NCI-H748 (cell line): ENCODE results near the gene GABBR2.
A peak's percentile ranks its signal among the peaks of the same experiment; 100 is the strongest.
"Not testable (repeated sequence)": the region's sequence is repeated elsewhere in the genome, so short reads cannot be mapped to it uniquely, and the experiment has no call there.

ENCODE experiments used
- DNase-seq: peaks from one replicate; lab custom pipeline; 2025; ENCODE audit not compliant: unreplicated experiment; lab: John Stamatoyannopoulos, UW

GABBR2 gene

GRCh38 chr9:98271479-98271878 is 437.3 kb downstream of the GABBR2 start:
- no peak for DNase-seq

GRCh38 chr9:98270284-98270683 is 438.5 kb downstream of the GABBR2 start:
- not testable (repeated sequence) for DNase-seq

DNA sequence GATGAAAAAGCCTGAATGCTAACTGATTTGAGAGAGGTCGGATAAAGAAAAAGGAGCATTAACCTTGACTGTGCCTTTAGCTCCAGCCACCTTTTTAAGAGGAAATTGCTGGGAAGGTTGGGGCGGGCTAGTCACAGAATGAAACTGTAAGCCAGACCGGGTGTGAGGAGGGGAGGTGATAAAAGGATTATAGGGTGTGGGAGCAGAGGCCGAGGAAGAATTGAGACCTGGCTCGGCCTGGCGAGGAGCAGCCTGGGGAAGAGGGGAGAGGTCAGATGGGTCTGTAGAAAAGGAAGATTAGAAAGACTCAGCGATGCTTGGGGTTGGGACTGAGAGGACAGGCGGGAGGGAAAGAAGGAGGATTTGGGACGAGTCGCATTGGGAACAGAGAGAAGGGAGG is 439.1 kb downstream of the GABBR2 start:
- not testable (repeated sequence) for DNase-seq

- DNase-seq, result not testable (repeated sequence)
These were observed 441.2 kb downstream of the GABBR2 start for GRCh38 chr9:98267556-98267955.

- DNase-seq, result no peak
These were observed 444.2 kb downstream of the GABBR2 start for GRCh38 chr9:98264516-98264915.

GRCh38 chr9:98263482-98264357 is 445.0 kb downstream of the GABBR2 start:
- DNase-seq, result peak; percentile 79

GRCh38 chr9:98263080-98263479 is 445.7 kb downstream of the GABBR2 start:
- no peak for DNase-seq

DNA sequence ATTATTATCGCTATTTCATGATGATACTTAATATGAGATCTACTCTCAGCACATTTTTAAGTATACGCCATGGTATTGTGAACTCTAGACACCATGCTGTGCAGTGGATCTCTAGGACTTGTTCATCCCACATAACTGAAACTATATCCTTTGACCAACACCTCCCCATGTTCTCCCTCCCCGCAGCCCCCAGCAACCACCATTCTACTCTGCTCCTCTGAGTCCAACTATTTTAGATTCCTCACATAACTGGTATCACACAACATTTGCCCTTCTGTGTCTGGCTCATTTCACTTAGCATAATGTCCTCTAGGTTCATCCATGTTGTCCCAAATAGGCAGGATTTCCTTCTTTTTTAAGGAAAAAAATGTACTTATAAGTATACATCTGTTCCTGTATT is 446.7 kb downstream of the GABBR2 start:
- no peak for DNase-seq

DNA sequence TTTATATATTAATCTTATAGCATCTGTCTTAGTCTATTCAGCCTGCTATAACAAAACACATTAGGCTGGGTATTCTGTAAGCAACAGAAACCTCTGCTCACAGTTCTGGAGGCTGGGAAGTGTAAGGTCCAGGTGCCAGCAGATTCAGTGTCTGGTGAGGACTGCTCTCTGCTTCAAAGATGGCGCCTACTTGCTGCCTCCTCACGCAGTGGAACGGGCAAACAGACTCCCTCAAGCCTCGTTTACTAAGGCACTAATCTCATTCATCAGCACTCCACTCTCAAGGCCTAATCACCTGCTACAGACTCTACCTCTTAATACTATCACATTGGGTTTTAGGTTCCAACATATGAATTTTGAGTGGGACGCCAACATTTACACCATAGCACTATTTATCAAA is 448.1 kb downstream of the GABBR2 start:
- no peak for DNase-seq

GRCh38 chr9:98259791-98260190 is 448.9 kb downstream of the GABBR2 start:
- DNase-seq, result no peak

GRCh38 chr9:98256756-98257155 is 452.0 kb downstream of the GABBR2 start:
- DNase-seq, result peak; percentile 45

DNA sequence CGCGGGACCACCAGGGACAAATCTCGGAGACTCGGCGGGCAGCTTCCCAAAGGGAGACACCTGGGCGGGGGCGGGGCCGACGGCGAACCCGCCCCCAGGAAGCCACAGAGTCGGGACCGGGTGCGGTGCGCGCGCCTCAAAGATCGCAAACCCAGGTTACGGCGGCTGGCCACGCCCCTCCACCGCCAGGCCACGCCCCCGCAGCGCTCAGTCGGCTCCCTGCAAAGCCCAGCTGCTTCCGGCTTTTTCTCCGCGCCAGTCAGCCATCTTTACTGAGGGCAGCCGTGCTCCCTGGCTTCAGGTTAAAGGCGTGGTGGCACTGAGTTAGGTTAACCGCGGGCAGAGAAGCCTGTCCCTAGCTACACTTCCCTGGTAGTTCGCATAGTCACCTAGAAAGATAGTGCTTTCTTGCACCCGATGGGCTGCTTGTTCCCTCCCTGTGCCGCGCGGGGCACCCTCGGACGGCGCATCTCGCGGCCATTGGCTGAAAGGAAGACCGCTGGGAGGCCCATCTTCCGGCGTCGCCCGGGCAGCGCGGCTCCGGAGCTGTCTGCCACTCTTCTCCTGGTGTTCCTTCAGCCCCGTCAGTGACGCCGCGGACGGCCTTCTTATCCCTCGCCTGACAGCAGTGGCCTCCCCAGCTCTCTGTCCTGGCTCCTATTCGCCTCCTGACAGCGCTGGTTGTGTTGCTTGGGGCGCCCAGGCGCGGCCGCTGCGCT is 453.0 kb downstream of the GABBR2 start, which contains the start of gene TBC1D2:
Gene TBC1D2 (minus strand): TSS at position 72 of the 719 bp plus-strand sequence. CDS start 108 bp downstream, outside the sequence.
- DNase-seq, result peak; percentile 96

DNA sequence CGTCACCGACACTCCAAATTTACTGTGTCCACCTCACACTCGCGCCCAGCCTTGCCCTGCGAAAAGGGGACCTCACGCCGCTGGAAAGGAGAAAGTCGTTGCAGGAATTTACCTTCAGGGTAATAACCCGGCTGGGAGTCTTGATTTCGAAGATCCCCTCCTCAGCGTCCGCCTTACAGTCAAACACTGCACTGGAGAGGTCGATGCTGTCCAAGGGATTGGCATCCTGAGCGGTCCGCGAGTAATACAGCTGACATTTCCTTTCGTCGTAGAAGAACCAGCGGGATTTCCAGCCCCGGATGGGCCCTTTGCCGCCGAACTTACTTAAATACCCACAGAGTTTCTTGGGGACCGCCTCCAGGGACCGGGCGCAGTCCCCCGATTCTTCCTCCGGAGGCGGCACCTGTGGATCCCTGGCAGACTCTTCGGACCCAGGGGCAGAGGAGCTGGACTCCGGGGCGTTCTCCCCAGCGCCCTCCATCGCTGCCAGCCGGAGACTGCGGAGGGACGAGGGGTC is 453.6 kb downstream of the GABBR2 start:
- DNase-seq, result peak; percentile 65

- DNase-seq, result no peak
These were observed 454.3 kb downstream of the GABBR2 start for GRCh38 chr9:98254228-98255060.

DNA sequence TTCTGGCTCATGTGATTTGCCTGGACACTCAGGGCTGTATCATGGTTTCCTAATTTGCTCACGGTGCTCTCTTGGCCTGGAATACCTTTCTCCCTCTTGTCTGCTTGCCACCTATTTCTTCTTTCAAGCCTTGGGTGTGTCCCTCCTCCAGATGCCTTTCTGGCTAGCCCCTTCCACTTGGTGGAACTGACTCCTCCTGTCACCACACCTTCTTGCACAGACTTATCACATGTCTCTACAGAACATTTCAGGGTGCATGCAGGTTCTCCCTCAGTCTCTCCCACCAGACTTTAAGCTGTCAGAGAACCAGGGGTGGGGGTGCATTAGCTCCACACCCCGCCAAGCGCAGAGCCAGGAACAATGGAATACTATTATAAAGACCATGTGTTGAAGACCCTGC is 455.2 kb downstream of the GABBR2 start:
- DNase-seq, result no peak

DNA sequence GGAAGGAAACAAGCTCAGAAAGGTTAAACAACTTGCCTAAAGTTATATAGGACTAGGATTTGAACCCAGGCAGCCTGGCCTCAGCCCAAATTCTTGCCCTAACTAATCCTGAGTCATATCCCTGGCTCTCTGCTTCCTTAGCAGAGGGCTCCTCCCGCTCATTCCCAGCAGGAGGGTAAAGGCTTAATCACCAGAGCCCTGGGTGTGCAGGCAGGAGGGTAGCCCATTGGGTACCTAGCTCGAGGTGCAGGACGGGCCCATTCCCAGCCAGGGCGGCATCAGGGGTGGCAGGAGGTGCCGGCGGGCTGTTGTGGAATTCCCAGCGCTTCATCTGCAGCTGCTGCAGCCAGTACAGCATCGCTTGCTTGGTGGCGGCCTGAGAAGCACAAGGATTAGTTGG is 457.2 kb downstream of the GABBR2 start:
- DNase-seq, result no peak

DNA sequence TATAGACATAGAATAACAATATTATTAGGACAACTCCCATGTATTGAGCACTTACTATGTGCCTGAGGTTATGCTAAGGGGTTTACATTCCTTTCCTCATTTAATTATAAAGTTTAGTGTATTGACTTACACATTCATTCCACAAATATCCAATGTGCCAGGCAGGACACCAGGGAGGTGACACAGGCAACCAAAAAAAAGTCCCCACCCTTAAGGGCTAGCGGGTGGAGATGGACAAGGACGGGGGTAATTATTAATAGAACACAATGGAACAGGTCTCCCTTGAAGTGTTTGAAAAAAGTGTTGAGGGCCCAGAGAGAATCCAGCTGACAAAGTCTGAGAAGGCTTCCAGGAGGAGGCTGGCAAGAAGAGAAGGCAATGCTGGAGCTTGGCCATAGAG is 459.0 kb downstream of the GABBR2 start:
- no peak for DNase-seq

DNA sequence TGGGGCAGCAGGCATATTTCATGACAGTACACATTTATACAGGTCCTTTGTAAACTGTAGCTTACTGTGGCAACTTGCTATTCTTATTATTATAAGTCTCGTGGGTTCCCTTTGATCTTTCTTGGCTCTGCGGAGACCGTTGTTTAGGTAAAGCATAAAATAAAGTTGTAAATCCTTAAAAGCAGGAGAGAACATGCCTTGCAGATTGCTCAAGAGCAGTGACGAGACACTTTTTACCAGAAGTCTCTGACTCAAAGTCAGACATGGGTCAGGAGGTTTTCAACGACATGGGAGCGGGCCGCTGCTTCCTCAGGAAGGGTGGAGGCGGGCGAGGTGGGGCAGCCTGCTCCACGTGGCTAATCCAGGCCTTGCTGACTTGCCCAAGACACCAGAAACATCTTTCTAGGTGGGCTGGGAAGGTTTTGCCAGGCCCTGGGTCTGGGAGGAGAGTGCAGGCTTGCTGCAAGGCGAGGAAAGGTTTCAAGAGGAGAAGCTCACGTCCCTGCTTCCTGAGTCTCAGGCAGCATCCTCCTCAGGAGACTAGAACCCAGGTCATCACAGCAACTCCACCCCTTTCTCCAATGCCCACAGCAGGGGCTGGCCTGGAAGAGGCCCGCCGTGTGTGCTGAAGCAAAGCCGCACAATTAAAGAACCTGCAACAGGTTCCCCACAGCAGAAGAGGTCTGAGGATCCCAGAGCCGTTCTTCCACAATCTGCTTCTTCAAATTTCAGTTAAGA is 459.8 kb downstream of the GABBR2 start:
- DNase-seq, result no peak

- no peak for DNase-seq
These were observed 460.7 kb downstream of the GABBR2 start for GRCh38 chr9:98247831-98248657.
